Germinal center (tissue), 1 donor: Measurements from ENCODE around the gene SPOCK2.

Experiments used
- DNase-seq: peaks from one replicate; pipeline ENCODE4 v3.0.0; 2012; ENCODE audit warnings: mixed read lengths, low spot score

Gene SPOCK2

GRCh38 chr10:72029414-72029813, 58.9 kb downstream of the SPOCK2 start:
- no peak for DNase-seq

- no peak for DNase-seq
These were observed 60.9 kb downstream of the SPOCK2 start for GRCh38 chr10:72027498-72027897.

DNA sequence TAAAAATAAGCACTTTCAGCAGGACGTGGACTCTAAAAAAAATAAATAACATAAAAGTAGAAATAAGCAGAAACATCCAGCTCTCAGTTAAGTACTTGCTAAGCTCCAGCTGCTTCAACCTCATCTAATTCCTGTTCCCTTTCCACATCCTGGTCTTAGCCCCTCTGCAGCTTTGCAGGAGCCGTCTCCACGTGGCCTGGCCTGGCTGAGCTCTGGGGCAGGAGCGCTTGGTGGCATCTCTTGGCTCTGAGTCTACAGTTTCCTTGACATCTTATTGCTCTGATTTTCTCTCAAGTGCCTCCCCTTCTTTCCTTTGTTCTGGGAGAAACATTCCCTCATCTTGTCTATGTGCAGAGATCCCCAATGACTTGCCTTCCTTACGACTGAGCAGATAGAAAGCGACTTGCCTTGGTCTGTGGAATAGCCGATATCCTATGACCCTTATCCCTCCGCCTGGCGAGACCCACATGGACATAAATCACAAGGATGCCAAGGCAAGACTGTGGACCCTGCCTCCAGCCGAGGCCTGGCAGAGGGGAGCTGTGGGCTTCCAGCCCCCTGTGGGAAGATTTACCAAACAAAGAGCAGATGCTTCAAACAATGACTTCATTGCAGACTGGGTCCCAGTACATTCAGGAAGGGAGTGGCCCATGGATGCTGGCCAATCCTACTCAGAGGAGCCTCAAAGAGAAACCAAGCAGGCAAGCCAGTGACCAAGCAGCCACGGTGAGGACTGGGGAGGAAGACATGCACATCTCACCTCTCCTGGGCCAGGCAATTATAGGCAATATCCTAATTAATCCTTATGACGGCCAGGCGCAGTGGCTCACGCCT, 61.9 kb downstream of the SPOCK2 start:
- no peak for DNase-seq

DNA sequence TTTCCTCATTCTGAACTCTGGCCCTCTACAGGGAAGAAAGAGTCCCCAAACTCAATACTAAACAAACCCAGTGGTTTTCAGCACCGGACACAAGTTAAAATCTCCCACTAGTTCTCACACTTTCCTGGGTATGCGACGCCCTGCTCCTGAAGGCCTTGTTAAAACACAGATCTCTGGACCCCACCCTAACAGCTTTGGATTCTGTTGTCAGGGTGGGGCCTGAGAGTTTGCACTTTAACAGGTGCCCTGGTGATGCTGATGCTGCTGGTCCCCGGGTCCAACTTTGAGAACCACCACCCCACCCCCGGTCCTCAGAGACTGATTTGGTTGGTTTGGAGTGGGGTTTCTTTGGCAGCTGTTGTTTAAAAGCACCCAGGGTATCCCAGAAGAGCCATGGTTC, 62.5 kb downstream of the SPOCK2 start:
- DNase-seq: no peak

DNA sequence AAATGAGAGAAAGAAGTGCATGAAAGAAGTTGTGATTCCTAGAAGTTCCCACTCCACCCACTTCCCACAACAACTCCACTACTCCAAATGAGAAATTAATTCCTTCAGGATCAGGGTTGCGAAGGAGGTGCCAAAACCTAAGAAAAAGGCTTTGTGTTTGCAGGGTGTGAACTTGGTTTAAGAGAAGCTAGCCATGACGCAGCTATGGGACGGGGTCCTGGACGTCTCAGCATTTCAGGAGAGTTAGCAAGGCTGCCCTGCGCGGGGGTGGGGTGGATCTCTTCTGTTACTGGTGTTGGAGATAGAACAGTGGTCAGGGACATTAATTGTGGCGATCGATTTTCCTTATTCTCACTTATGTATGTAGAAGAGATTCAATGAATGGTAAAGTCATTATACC, 63.0 kb downstream of the SPOCK2 start:
- no peak for DNase-seq

DNA sequence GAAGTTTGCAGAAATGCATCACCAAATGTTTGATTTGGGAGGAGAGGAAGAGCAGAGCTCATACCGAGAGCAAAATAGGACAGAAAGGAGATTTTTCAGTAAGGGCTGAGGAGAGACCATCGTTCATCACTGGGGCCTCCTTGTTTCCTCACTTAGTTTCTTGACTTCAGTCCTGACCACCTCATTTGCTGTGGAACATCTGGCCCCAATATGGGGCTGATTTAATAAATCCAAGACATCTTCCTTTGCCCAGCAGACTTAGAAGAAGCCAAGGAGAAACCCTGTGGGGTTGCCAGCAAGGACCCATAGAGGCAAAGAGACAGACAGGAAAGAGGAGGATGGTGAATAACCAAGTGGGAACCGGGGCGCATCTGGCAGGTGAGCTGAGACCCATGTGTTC, 63.8 kb downstream of the SPOCK2 start:
- DNase-seq: no peak

- DNase-seq: no peak
These were observed 66.1 kb downstream of the SPOCK2 start for GRCh38 chr10:72022228-72022627.

DNA sequence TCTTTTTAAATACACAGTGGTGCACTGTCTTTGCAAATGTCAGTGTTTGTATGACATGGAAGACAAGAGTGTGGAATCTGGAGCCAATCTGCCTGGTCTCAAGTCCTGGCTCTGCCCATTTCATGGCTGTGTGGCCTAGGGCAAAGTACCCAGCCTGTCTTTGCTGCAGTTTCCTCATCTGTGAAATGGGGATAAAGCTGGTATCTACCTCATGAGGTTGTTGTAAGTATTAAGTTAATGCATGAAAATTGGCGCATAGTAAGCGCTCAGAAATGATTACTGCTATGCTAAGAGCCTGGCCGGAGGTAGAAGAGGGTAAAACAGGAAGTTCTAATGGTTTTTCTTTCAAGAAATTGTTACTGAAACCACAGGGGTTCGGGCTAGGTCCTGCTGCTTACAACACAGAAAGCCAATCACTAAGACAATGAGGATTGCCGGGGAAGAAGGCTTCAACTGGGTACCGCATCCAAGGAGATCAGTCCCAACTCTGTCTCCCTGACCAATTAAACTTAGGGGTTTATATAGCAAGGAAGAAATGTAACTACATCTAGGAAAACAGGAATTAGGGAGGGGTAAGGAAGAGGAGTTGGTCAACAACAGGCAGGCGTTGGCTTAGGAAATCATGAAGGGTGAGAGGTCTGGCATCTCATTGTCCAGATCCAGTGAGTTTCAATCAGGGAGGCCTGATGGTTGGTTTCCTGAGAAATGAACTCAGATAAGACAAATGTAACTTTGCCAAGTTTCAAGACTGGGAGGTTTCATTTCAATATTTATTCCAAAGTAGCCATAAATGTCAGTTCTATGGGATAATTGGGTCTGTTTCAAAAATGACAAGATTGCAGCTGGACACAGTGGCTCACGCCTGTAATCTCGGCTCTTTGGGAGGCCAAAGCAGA, 67.2 kb downstream of the SPOCK2 start:
- DNase-seq: no peak

DNA sequence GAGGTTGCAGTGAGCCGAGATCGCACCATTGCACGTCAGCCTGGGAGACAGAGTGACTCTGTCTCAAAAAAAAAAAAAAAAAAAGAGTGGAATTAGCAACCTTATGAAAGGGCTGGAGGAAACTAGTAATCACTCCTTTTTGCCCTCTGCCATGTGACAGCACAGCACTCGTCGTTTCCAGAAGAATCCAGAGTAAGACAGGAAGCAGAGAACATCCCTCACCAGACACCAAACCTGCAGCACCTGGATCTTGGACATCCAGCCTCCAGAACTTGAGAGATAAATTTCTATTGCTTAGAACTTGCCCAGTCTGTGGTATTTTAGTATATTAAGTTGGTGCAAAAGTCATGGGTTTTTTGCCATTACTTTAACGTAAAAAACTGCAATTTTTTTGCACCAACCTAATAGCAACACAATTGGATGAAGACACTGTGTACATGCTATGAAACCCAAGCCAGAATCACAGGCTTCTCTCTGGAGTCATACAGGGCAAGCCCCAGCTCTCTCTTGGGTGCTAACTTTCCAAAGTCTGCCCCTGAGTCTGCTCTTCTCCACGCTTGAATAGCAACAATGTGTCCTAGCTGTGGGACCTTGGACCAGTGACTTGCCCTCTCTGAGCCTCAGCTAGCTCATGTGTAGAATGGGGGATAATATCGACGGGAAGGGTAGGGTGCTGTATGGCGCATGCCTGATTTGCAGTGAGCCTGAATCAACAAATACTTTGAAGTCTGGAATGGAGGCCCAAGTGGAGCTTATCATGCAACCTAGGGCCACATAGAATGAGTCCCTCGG, 69.1 kb downstream of the SPOCK2 start:
- no peak for DNase-seq

- DNase-seq: no peak
These were observed 71.6 kb downstream of the SPOCK2 start for GRCh38 chr10:72016608-72017300.

DNA sequence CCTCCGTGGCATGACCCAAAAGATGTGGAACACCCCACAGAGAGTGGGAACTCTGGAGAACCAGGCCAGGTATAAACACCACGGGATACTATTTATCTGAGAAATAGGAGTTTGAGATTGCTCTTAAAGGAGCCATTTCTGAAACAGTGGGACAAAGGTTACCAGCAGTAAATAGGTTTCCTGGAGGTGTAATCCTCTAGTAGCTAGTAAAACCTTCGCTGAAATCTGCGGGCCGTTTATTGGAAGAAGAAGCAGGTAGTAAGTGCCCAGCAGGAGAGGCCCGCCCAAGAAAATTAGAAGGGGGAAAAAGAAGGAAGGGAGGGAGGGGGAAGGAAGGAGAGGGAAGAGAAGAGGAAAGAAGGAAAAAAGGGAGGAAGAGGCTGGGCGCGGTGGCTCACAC, 72.5 kb downstream of the SPOCK2 start:
- no peak for DNase-seq

DNA sequence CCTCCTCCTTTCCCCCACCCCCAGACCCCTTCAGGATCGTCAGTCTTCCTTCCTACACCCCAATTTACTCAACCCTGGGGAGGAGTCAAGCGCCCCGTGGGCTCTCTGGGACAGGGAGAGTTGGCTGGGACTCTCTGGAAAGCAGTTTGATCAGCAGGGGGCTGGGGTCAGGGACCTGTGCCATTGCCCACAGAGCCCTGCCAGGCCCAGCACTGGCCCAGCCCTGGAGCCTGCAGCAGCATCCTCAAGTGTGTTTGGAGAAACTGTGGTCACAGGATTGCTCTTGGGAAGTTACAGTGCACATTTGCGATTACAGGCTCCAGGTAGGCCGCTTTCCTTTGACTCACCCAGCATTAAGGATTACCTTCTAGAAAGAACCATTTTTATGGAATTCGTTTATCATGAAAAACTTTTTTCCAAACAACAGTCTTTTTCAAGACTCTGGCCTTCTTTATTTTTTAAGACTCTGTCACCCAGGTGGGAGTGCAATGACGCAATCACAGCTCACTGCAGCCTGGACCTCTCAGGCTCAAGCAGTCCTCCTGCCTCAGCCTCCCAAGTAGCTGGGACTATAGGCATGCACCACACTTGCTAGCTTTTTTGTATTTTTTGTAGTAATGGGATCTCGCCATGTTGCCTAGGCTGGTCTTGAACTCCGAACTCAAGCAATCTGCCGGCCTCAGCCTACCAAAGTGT, 73.4 kb downstream of the SPOCK2 start:
- no peak for DNase-seq

- no peak for DNase-seq
These were observed 74.2 kb downstream of the SPOCK2 start for GRCh38 chr10:72014197-72014596.

- DNase-seq: no peak
These were observed 75.0 kb downstream of the SPOCK2 start for GRCh38 chr10:72013202-72013945.

DNA sequence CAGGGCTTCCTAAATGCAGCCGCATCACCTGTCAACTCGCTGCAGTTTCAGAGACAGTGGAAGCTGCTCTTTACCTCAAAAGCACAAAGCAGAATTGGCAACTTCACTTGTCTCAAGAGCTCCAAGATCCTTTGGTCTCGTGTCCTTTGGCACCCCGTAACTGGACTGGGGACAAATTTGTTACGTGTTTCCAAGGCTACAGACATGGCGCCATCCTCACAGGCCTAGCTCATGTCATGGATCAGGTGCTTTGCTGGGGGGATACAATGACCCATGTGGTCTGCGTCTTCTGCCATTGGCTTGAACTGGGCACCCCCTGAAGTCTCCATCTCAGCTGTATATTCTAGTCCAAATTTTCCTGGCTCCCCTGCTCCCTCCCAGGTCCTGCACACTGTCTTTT, 75.6 kb downstream of the SPOCK2 start:
- no peak for DNase-seq

DNA sequence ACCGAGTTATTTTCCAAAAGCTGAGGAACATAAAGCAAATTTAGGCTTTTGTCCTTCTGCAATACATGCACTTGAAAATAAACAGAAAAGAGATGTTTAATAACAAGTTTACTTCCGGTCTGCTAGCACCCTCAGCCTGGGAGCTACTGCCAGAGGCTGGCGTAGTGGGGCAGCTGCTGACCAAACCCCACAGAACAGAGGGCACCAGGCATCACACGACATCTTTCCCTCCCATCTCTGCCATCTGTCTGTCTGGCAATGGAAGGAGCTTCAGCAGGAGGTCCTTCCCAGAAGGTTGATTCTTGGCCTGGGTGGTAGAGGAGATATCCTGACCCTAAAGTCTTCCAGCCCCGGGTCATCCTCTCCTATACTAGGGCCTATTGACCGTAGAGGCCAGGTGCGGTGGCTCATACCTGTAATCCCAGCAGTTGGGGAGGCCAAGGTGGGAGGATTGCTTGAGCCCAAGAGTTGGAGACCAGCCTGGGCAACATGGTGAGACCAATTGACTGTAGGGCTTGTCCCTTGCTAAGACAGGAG, 76.3 kb downstream of the SPOCK2 start:
- DNase-seq: no peak

- DNase-seq: no peak
These were observed 76.9 kb downstream of the SPOCK2 start for GRCh38 chr10:72011468-72011867.

- DNase-seq: no peak
These were observed 77.3 kb downstream of the SPOCK2 start for GRCh38 chr10:72011016-72011415.

GRCh38 chr10:72010234-72010973, 77.9 kb downstream of the SPOCK2 start:
- DNase-seq: no peak
